Measurements from ENCODE around the gene SLC38A10.

SLC38A10 gene

GRCh38 chr17:81298325-81298990 lies 3.4 kb upstream of the SLC38A10 start:
- no peak for DNase-seq (ENCODE audit: low read depth)

- DNase-seq (ENCODE audit: low read depth) = peak; percentile 46
These were observed 722 bp upstream of the SLC38A10 start for GRCh38 chr17:81295676-81296381.

GRCh38 chr17:81294512-81295030 lies 536 bp downstream of the SLC38A10 start:
- no peak for DNase-seq (ENCODE audit: low read depth)

- DNase-seq (ENCODE audit: low read depth) = no peak
These were observed 2.7 kb downstream of the SLC38A10 start for GRCh38 chr17:81292450-81292849.

GRCh38 chr17:81291662-81292061 lies 3.4 kb downstream of the SLC38A10 start:
- DNase-seq (ENCODE audit: low read depth) = peak; percentile 50

- DNase-seq (ENCODE audit: low read depth) = no peak
These were observed 4.9 kb downstream of the SLC38A10 start for GRCh38 chr17:81290230-81290629.

GRCh38 chr17:81289627-81290026 lies 5.5 kb downstream of the SLC38A10 start:
- no peak for DNase-seq (ENCODE audit: low read depth)

GRCh38 chr17:81288715-81289114 lies 6.4 kb downstream of the SLC38A10 start:
- no peak for DNase-seq (ENCODE audit: low read depth)

GRCh38 chr17:81287741-81288430 lies 7.2 kb downstream of the SLC38A10 start:
- DNase-seq (ENCODE audit: low read depth) = no peak

GRCh38 chr17:81287152-81287551 lies 8.0 kb downstream of the SLC38A10 start:
- DNase-seq (ENCODE audit: low read depth) = no peak

- DNase-seq (ENCODE audit: low read depth) = no peak
These were observed 8.5 kb downstream of the SLC38A10 start for GRCh38 chr17:81286491-81287145.

- no peak for DNase-seq (ENCODE audit: low read depth)
These were observed 9.2 kb downstream of the SLC38A10 start for GRCh38 chr17:81285894-81286293.

- DNase-seq (ENCODE audit: low read depth) = peak; percentile 41
These were observed 9.8 kb downstream of the SLC38A10 start for GRCh38 chr17:81285179-81285878.

GRCh38 chr17:81282876-81283275 lies 12.2 kb downstream of the SLC38A10 start:
- no peak for DNase-seq (ENCODE audit: low read depth)

- no peak for DNase-seq (ENCODE audit: low read depth)
These were observed 13.0 kb downstream of the SLC38A10 start for GRCh38 chr17:81282141-81282540.

- DNase-seq (ENCODE audit: low read depth) = no peak
These were observed 14.5 kb downstream of the SLC38A10 start for GRCh38 chr17:81280571-81280970.

GRCh38 chr17:81279278-81280275 lies 15.5 kb downstream of the SLC38A10 start:
- DNase-seq (ENCODE audit: low read depth) = no peak

GRCh38 chr17:81278831-81279230 lies 16.3 kb downstream of the SLC38A10 start:
- no peak for DNase-seq (ENCODE audit: low read depth)

- DNase-seq (ENCODE audit: low read depth) = no peak
These were observed 17.0 kb downstream of the SLC38A10 start for GRCh38 chr17:81277946-81278693.

GRCh38 chr17:81277421-81277820 lies 17.7 kb downstream of the SLC38A10 start:
- DNase-seq (ENCODE audit: low read depth) = no peak

All from T-helper 22 cell (primary cell).